Forelimb muscle (tissue), 1 donor: Measurements from ENCODE around the gene SLC2A14. TPM values are rescaled to one million over a fixed set of nuclear protein-coding genes. Genes with fewer than 3 reads are reported as not detected.
"Not testable (repeated sequence)": the region's sequence is repeated elsewhere in the genome, so short reads cannot be mapped to it uniquely, and the experiment has no call there.

Experiments
- DNase-seq: peaks from one replicate; pipeline ENCODE4 v3.0.0-alpha.2; 2013; ENCODE audit warnings: low read depth
- polyA plus RNA-seq: library from polyadenylated mRNA; unstranded; fragments of 120-200 nt; gene quantifications from one replicate; pipeline ENCODE4 v1.2.1, GENCODE V29; 2013; ENCODE audit not compliant: insufficient read length

The SLC2A14 gene
- polyA plus RNA-seq: 0.47 TPM

DNA sequence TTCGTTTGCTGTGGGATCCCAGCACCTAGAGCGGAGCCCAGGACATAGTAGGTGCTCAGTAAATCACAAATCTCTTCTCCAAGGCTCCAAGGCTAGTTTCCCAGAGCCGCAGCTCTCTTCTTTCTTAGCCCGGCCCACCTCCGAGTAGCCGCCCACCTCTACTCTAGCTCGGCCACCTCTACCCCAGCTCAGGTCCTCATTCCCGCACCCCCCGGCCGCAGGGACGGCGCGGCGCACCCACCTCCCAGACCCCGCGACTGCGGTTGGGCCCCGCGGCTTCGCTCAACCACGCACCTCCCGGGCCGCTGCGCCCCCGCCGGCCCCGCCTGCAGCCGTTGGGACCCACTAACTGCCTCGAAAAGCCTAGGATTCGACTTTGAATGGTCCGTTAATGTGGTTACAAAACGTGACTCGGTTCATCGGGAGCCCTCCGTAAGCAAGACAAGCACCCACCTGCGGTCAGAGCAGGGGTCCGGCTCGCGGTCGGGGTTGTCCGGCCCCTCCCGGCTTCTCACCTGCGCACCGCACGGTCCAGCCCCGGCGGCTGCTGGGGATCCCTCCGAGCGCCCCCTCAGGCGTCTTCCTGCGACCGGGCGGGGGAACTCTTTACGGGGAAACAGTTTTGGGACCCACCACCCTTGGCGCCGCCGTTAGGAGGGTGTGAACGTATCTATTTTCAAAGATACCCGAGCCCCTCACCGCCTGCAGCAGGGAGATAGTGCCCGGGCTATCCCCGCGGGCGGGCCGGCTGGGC, at the start of gene SLC2A14:
Gene SLC2A14 (minus strand): TSS at position 350 of the 754 bp plus-strand sequence. CDS start 3,035 bp downstream, outside the sequence.
- DNase-seq: no peak

DNA sequence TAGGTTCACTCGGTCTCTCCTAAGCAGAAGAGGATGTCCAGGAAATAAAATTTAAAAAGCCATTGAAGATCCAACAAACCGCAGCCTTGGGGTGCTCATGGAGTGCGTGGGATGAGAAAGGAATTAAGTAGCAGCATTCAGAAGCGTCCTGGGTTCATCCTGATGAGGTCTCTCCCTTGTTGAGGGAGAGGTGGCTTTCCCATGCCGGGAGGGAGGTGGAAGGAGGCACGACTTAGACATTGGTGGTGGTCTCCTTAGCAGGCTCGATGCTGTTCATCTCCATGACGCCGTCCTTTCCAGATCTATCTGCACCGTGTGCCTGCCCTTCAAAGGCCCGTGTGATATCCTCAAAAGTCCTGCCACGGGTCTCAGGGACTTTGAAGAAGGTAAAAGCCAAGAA, 48.5 kb upstream of the SLC2A14 start:
- not testable (repeated sequence) for DNase-seq

DNA sequence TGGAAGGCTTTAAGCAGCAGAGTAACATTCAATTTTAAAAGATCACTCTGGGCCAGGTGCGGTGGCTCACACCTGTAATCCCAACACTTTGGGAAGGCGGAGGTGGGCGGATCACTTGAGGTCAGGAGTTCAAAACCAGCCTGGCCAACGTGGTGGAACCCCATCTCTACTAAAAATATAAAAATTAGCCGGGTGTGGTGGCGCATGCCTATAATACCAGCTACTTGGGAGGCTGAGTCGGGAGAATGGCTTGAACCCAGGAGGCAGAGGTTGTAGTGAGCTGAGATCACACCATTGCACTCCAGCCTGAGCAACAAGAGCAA, 45.5 kb upstream of the SLC2A14 start:
- not testable (repeated sequence) for DNase-seq

DNA sequence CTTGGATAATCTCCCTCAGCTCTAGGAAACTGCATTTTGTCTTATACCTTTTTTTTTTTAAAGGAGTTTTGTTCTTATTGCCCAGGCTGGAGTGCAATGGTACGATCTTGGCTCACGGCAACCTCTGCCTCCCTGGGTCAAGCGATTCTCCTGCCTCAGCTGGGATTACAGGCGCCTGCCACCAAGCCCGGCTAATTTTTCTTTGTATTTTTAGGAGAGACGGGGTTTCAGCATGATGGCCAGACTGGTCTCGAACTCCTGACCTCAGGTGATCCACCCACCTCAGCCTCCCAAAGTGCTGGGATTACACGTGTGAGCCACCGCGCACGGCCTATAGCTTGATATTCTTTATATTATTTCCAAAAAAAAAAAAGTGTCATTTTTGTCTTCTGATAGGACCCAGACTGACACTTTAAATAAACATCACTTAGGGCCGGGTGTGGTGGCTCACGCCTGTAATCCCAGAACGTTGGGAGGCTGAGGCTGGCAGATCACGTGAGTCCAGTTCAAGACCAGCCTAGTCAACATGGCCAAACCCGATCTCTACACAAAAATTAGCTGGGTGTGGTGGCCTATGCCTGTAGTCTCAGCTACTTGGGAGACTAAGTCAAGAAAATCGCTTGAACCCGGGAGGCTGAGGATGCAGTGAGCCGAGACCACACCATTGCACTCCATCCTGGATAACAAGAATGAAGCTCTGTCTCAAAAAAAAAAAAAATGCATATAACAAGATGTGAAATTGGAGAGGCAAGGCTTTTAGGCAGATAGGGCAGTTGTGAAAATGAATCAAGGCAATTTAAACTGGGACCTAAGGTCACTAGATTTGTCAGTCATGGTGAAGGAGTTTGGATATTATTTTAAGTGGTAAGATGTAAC, 44.9 kb upstream of the SLC2A14 start:
- DNase-seq: no peak

DNA sequence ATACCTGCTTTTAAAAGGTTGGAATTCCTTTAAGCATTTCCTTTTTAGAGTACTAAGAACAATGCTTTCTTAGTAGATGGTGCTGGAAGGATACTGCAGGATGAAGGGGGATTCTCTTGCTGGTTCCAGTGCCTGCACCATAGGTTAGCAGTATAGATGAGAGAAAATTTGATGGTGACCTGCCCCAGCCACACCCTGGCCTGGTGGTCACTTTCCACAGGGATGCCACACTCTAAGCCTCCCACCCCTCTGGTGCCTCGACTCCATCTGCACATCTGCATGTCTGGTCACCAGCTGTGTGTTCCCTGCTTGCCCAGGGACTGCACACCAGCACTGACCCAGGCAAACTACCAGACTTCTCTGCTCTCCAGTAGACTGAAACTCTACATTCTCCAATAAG, 44.2 kb upstream of the SLC2A14 start:
- no peak for DNase-seq

DNA sequence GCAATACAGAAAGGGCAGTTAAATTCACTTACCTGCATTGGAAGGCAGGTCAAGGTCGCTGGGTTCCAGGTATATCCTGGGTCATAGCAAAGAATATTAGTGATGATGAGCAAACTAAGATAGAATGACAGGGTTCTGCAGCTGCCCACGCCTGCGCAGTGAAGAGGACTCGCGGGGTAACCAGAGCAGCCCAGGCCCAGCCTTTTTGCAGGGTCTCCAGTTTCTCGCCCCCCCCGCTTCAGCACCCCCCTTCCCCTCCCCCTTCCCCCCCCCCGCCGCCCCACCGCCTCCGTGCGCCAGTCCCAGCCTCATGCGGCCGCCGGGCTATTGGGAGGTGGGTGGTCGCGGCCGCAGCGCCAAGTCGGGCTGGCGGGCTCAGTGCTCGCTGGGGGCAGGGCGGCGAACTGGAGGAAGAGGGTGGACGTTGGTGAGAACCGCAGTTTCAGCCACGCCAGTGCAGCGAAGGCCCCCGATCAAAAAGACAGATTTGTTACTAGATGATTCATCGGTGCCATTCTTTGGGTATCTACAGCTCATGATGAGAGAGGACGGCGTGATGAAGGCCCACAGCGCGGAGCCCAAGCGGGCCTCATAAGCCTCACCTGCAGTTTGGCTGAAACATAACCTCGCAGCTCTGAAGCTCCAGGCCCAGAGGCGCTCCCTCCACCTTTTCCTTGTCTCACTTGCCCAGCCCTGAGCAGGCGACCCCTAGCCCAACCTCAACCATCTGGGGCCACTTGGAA, 43.1 kb upstream of the SLC2A14 start:
- no peak for DNase-seq

DNA sequence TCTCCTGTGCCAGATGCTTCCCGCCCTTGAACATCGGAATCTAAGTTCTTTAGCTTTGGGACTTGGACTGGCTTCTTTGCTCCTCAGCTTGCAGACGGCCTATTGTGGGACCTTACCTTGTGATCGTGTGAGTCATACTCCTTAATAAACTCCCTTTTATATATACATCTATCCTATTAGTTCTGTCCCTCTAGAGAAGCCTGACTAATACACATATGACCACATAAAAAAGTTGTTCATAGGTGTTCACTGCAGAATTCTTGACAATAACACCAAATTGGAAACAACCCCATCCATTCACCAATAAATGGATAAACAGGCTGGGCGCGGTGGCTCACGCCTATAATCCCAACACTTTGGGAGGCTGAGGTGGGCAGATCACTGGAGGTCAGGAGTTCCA, 37.4 kb upstream of the SLC2A14 start:
- not testable (repeated sequence) for DNase-seq

DNA sequence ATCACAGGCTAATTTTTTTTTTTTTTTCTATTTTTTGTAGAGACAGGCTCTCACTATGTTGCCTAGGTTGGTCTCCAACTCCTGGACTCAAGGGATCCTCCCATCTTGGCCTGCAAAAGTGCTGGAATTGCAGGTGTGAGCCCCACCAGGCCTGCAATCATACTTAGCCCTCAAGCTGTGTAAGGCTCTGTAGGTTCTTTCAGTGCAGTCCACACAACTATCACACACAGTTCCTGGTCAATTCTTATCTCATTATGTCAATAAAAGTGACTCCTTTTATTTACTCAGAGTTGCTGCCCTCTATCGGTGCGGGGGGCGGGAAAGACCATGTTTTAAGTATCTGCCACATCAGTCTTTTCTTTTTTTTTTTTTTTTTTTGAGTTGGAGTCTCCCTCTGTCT, 34.3 kb upstream of the SLC2A14 start:
- no peak for DNase-seq

DNA sequence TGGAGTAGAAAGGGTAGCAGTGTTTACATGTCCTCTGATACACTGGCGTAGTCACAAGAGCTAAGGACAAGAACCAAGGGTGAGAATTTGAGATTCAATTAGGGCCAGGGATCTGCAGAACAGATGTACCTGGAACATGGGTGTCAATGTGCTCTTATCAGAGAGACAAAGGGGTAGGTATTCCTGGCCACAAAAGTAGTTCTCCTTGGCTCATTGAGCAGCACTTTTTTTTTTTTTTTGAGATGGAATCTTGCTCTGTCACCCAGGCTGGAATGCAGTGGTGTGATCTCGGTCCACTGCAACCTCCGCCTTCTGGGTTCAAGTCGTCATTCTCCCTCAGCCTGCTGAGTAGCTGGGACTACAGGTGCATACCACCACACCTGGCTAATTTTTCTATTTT, 33.6 kb upstream of the SLC2A14 start:
- not testable (repeated sequence) for DNase-seq

DNA sequence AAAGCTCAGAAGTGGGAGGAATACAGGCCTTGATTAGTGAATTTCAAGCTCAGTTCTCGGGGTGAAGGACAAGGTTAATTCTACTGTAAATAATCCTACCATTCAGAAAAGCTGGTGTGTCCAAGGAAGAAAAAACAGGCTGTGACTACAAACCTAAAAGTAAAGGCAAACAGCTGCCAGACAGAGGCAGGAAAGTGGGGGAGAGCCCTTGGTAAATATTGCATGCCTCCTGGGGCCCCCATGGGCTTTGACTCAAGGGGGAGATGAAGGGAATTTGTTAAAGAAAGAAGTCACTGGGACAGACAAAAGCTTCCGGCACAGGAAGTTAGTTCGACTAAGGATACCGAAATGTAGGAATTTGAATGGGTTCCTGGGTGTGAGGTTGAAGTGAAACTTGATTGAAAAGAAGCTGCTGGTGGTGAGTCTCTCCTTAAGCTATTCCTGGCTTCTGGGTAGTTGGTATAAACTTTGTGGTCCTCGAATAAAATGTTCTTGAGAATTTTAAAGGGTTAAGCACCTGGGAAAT, 32.9 kb upstream of the SLC2A14 start:
- DNase-seq: not testable (repeated sequence)

DNA sequence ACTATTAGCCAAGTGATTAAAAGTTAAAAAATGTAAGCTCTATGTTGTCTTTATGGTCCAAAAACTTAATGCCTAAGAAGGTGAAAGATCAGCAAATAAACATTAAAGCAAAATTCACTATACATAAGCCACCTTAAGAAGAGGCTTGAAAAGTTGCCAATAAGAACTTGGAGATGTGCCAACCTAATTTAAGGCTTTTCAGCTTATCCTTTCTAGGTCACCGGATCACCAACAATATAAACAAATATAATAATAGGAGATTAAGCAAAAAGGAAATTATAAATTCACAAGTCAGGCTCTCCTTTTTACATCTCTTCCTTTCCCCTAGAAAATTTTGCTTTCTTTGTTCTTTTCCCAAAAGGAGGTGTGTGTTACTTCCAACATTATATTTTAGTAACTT, 32.4 kb upstream of the SLC2A14 start:
- no peak for DNase-seq

DNA sequence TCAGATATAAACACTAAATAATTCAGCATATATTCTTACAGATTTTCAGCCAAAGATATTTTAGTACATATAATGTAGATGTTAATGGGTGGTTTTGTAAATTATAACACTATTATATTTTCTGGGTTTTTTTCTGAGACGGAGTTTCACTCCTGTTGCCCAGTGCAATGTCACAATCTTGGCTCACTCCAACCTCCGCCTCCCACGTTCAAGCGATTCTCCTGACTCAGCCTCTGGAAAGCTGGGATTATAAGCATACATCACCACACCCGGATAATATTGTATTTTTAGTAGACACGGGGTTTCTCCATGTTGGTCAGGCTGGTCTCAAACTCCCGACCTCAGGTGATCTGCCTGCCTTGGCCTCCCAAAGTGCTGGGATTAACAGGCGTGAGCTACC, 29.7 kb upstream of the SLC2A14 start:
- not testable (repeated sequence) for DNase-seq

DNA sequence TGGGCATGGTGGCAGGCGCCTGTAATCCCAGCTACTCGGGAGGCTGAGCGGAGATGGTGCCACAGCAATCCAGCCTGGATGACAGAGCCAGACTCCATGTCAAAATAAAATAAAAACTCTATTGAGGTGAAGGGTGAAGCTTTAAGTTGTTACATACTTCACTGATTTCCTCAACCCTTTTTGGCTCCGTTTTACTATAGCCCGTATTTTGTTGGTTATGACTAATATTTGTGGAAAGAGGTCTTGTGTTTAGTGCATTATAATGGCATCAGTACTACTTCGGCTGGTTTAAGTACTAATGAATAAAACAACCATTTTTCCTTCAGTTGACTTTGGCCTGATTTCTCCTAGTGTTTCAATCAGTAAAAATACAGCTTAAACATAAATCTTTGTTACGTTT, 27.0 kb upstream of the SLC2A14 start:
- no peak for DNase-seq

DNA sequence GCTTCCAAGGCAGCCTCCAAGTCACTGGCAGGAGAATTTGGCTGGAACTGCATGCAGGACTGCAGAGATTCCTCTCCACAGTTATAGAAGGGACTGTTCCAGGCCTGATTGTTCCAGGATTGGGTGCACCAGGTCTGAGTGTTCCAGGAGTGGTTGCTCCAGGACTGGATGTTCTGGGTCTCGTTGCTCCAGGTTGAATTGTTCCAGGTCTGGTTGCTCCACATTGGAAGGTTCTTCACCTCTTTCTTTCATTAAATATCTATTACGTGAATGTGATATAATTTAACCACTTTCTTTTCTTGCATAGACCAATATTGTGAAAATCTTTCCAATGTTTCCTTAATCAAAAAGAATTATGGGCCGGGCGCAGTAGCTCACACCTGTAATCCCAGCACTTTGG, 24.0 kb upstream of the SLC2A14 start:
- not testable (repeated sequence) for DNase-seq

DNA sequence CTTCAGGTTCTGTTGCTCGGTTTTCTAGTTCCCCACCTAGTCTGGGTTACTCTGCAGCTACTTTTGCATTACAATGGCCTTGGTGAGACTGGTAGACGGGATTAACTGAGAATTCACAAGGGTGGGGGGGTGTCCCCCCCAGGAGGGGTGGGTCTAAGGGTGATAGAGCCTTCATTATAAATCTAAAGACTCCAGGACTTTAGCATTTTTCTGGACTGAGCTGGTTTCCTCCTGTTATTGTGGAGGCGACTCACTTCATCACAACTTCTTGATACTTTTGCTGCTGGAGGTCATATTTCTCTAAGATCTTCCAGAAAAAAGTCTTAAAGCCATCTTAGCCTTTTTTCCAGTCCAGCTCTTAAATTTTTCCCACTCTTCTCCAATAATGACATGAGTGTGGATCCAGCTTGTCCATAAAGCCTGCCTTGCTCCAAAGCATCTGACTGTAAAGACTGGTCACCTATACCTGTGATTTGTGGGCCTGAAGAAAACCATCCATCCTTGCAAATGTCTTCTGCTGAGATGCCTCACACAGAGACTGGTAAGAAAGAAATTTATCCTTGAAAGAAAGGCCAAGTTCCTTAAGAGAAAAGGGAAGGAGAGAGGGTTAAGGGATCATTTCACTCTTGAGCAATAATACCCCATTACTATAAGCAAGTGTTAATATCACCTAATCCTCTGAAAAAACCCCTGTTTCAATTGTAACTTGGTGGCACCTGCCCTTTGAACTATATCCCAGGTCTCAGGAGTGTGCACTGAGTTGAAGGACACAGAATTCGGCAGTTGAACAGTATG, 19.7 kb upstream of the SLC2A14 start:
- DNase-seq: no peak

DNA sequence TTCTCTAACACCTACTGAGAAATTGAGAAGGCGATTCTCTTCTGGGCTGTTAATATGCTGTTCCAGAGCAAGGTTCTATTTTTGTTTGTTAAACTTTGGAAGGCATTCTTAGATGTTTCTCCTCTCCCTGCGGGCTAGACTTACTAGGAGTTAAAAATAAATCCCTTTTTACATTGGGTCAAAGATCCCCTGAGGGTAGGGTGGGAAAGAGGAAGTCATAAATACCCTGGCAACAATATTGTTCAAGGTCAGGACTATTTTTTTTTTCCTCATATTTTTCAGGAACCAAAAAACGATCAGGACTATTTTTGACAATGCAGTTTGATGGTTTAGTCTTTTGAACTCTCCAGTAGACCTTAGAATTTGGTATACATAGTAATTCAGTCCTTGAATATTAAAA, 12.0 kb upstream of the SLC2A14 start:
- DNase-seq: no peak

DNA sequence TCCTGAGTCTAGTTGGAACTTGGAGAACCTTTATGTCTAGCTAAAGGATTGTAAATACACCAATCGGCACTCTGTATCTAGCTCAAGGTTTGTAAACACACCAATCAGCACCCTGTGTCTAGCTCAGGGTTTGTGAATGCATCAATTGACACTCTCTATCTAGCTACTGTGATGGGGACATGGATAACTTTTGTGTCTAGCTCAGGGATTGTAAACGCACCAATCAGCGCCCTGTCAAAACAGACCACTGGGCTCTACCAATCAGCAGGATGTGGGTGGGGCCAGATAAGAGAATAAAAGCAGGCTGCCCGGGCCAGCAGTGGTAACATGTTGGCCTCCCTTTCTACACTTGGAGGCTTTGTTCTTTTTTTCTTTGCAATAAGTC, 9.0 kb upstream of the SLC2A14 start:
- not testable (repeated sequence) for DNase-seq

DNA sequence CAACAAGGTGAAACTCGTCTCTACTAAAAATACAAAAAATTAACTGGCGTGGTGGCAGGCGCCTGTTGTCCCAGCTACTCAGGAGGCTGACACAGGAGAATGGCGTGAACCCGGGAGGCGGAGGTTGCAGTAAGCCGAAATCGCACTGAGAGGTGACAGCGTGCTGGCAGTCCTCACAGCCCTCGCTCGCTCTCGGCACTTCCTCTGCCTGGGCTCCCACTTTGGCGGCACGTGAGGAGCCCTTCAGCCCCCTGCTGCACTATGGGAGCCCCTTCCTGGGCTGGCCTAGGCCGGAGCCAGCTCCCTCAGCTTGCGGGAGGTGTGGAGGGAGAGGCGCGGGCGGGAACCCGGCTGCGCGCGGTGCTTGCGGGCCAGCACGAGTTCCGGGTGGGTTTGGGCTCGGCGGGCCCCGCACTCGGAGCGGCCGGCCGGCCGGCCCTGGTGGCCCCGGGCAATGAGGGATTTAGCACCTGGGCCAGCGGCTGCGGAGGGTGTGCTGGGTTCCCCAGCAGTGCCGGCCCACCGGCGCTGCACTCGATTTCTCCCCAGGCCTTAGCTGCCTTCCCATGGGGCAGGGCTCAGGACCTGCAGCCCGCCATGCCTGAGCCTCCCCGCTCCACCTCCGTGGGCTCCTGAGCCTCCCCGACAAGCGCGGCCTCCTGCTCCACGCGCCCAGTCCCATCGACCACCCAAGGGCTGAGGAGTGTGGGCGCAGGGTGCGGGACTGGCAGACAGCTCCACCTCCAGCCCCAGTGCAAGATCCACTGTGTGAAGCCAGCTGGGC, 8.4 kb upstream of the SLC2A14 start:
- DNase-seq: not testable (repeated sequence)

DNA sequence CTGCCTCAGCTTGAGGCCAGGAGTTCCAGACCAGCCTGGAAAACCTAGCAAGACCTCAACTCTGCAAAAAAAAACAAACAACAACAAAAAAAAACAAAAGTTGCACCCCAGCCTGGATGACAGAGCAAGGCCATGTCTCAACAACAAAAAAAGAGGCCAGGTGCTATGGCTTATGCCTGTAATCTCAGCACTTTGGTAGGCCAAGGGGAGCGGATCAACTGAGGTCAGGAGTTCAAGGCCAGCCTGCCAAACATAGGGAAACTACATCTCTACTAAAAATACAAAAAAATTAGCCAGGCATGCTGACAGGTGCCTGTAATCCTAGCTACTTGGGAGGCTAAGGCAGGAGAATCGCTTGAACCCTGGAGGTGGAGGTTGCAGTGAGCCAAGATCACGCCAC, 6.5 kb upstream of the SLC2A14 start:
- DNase-seq: no peak

DNA sequence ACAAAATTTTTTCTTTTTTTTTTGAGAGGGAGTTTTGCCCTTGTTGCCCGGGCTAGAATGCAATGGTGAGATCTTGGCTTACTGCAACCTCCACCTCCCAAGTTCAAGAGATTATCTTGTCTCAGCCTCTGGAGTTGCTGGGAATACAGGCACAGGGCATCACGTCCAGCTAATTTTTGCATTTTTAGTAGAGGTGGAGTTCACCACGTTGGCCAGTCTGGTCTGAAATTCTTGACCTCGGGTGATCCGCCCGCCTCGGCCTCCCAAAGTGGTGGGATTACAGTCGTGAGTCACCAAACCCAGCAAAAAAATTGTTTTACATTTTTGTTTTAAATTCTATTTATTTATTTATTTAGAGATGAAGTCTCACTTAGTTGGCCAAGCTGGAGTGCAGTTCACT, 4.7 kb upstream of the SLC2A14 start:
- DNase-seq: no peak
